CMK (cell line): ENCODE results near the gene OSBPL2.

ENCODE experiments used
- DNase-seq: peaks from one replicate; pipeline ENCODE4 v3.0.0-alpha.2; 2010; ENCODE audit warnings: low read depth

OSBPL2 gene

GRCh38 chr20:62206388-62206775, 31.9 kb upstream of the OSBPL2 start:
- no peak for DNase-seq

DNA sequence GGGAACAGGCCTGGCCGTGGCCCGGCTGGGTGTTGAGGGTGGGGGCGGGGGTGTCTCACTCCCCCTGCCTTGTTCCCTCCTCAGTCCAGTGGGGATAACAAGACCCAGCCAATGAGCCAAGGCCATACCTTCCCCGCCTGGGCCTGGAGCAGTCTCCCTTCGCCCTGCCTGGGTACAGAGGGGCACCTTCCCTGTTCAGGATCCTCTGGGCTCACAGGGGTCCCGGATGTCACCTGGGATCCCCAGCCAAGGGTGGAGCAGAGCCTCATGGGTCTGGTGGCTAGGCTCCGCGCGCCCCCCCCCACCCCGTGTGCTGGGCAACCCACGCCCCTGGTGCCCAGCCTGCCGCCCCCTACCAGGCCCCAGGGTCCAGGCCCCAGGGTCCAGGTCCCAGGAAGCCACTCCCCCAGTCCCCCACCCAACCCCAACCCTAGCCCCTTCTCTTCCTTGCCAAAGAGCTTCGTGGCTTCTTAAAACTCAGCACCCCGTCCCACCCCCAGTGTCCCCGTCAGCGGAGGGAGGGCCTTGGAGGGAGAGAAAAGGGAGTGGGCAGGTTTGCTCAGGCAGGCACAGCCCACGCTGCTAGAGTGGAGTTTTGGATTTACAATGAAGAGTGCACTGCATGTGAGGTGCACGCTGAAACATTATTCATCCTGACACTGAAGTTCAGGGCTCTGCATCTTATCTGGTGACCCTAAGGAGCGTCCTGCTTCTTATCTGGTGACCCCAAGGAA, 30.1 kb upstream of the OSBPL2 start:
- DNase-seq: no peak

- DNase-seq: no peak
These were observed 29.2 kb upstream of the OSBPL2 start for GRCh38 chr20:62208795-62209755.

DNA sequence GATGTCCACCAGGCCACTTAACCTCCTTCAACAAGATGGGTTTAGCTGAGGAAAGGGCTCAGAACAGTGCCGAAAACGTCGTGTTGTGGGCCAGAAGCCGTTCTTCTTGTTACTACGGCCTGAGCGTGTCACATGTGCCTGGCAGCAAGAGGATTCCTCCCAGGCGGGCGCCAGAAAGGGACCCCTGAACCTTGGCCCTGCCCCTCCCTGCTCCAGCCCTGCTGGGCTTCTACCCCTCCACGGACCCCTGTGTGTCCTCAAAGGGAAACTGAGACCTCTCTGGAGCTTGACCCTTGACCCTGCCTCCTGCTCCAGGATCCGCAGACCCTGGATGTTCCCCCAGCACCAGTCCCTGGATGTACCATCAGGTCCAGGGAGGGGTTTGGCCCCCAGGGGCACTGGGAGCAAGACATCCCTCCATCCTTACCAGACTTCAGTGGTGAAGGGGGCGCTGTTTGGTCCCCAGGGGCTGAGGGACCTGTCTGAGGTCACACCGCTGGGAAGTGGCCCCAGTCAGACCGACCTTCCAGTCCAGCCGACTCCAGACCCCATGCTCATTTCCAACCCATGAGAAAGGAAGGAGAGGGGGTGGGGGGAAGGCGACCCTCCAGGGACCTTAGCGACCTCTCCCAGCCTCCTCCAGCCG, 28.3 kb upstream of the OSBPL2 start:
- DNase-seq: no peak

- no peak for DNase-seq
These were observed 27.8 kb upstream of the OSBPL2 start for GRCh38 chr20:62210496-62210855.

DNA sequence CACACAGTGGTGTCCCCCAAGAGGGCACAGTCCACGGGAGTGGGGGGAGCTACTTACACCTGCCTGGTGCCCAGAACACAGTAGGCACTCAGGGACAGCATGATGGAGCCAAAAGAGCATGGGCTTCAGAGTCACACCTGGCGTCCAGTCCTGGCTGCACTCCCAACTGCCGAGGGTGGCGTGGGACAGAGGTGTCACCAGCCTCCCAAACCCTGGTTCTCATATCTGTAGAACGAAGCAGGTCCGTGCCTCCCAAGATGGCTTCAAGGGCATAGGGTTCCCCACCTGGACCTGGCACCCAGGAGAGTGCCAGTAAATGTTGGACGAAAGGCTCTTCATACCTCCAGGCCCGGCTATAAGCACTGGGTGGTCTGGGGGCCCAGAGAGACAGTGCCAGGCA, 27.1 kb upstream of the OSBPL2 start:
- no peak for DNase-seq

- no peak for DNase-seq
These were observed 26.5 kb upstream of the OSBPL2 start for GRCh38 chr20:62211769-62212288.

- DNase-seq: no peak
These were observed 26.0 kb upstream of the OSBPL2 start for GRCh38 chr20:62212299-62212698.

- no peak for DNase-seq
These were observed 24.3 kb upstream of the OSBPL2 start for GRCh38 chr20:62214067-62214466.

- DNase-seq: no peak
These were observed 23.0 kb upstream of the OSBPL2 start for GRCh38 chr20:62215020-62215990.

- no peak for DNase-seq
These were observed 22.2 kb upstream of the OSBPL2 start for GRCh38 chr20:62215991-62216635.

DNA sequence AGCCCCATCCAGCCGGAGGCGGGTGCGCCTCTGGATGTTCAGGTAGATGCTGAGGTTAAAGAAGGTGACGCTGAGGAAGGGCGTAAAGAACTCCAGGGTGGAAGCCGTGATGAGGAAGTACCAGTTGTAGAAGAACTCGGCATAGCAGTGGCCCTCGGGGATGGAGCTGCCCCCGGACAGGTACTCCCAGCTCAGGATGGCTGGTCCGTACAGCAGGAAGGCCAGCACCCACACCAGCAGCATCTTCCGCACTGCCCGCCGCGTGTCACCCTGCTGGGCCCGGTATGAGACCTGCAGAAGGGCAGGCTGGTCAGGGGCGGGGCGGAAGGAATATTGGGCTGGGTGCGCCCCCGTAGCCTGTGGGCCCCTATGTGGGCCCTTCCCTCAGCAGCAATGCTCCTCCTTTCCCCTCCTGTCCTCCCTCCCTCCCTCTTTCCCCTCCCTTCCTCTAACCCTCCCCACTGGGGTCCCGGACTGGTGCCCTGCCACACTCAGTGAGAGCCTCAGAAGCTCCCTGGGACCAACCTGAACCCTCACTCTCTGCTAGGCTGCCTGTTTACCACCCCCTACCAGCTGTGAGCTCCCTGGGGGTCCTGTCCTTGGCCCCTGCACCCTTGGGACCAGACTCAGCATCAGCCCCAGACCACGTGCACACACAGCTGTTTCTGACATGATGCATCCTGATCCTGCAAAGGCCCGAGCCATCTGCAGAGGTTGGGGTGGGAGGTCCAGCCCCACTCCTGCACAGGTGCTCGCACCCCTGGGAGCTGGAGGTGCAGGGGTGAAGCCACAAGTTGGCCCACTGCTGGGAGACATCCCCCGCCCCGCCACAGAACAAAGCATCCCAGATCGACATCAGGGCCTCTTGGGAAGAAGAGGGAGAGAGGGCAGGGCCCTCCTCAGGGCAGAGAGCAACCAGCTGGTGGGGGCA, 21.4 kb upstream of the OSBPL2 start:
- no peak for DNase-seq

- no peak for DNase-seq
These were observed 20.2 kb upstream of the OSBPL2 start for GRCh38 chr20:62217913-62218773.

GRCh38 chr20:62219101-62219991, 19.0 kb upstream of the OSBPL2 start:
- no peak for DNase-seq

DNA sequence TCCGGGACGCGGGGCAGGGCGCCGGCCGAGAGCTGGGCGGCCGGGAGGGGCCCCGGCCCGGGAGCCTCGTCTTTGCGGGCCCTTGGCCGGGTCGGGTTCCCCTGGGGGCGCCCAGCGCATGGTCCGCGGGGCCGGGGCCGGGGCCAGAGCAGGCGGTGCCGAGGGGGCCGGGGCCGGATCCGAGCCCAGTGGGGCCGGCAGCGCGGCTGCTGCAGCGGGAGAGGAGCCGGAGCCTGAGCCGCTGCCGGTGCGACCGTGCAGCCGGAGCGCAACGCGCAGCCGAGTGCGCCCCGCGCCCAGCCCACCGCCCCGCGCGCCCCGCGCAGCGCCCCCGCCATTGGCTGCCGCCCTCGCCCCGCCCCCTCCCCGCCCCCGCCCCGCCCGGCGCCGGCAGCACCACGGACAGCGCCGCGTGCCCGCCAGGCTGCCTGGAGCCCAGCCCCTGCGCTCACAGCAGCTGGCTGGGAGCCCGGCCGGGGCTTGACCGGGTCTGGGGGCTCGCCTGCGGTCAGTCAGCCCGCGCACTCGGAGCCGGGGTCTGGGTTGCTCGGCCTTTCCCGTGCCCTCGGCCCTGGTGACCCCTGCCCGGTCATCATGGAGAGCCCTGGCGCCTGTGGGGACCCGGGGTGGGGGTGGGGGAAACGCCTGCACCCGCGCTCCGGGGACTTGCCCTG, 18.2 kb upstream of the OSBPL2 start, which contains the start of gene HRH3:
HRH3 (minus strand) TSS at position 287 of the 674 bp plus-strand sequence. CDS start 308 bp downstream, outside the sequence.
- DNase-seq: no peak

DNA sequence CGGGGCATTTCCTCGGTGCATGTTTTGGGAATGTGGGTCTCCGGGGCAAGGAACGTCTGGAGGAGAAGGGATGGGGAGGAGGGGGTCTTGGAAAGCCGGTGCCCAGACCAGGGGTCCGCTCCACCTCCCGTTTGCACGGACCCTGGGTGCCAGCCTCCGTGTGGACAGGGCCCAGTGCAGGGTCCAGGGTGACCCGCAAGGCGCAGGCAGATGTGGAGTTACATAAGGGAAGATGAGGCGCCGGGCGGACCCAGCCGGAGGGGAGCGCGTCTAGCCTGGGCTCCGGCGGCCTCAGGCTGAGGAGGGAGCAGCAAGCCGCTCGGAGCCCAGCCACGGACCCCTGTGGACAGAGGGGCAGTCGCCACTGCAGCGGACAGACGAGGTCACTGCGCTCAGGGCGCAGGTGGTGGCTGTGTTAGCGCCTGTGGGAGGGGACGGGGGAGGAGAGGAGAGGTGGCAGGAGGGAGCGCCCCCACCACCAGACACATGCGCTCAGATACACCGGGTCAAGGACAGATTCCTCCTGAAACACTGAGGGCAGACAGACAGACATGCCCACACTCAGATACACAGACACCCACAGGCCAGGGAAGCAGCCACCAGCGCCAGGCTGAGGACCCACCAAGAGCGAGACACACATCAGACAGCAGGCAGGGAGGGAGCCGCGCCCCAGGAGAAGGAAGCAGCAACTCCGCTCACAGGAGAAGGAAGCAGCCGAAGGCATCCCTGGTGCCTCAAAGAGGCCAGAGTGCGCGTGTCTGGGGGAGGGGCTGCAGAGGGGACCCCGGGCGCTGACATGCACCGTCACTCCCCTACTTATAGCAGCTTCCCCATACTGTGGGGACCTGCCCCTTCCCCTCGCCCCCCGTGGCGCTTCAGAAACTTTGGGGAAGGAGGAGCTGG, 17.4 kb upstream of the OSBPL2 start:
- no peak for DNase-seq
